GM18951 (cell line): ENCODE measurements around the gene TMEM108.

ENCODE experiments used
- POLR2A ChIP-seq: IDR thresholded peaks from 4 replicates; pipeline ENCODE4 v1.6.1; 2011; ENCODE audit warnings: mild to moderate bottlenecking; ENCODE audit not compliant: insufficient read length, insufficient read depth; ENCODE audit errors: extremely low read depth
- in situ Hi-C: fragments of 300-500 bp; cut with MboI; formaldehyde crosslinking; loops from one replicate; pipeline ENCODE4 v1.12.0; 2022; ENCODE audit warnings: low sequenced_read_pairs, mixed read lengths, inconsistent platforms; ENCODE audit not compliant: unreplicated experiment

TMEM108 gene

GRCh38 chr3:133404920-133405319, 366.7 kb downstream of the TMEM108 start:
- in situ Hi-C loops: loop anchor here (10.0 kb wide), 1 partner anchor 670 kb away; no protein-coding TSS in a partner anchor
- no peak for TF ChIP-seq POLR2A

- no peak for TF ChIP-seq POLR2A
These were observed 370.2 kb downstream of the TMEM108 start for GRCh38 chr3:133408366-133408765.

GRCh38 chr3:133408961-133409360, 370.8 kb downstream of the TMEM108 start:
- no peak for TF ChIP-seq POLR2A
- in situ Hi-C loops: loop anchor here (10.0 kb wide), 1 partner anchor 674 kb away; no protein-coding TSS in a partner anchor

More at GRCh38 chr3:133408366-133408765, 370.2 kb downstream of the TMEM108 start:
- in situ Hi-C loops: loop anchor here (10.0 kb wide), 1 partner anchor 674 kb away; no protein-coding TSS in a partner anchor

GRCh38 chr3:133410191-133410892, 372.2 kb downstream of the TMEM108 start:
- no peak for TF ChIP-seq POLR2A
- in situ Hi-C loops: no loop called here

GRCh38 chr3:133412183-133413132, 374.3 kb downstream of the TMEM108 start:
- TF ChIP-seq POLR2A: no peak
- in situ Hi-C loops: no loop called here

- TF ChIP-seq POLR2A: no peak
- in situ Hi-C loops: no loop called here
These were observed 375.2 kb downstream of the TMEM108 start for GRCh38 chr3:133413161-133414020.

- in situ Hi-C loops: no loop called here
- no peak for TF ChIP-seq POLR2A
These were observed 375.8 kb downstream of the TMEM108 start for GRCh38 chr3:133414021-133414392.

GRCh38 chr3:133418361-133418760, 380.2 kb downstream of the TMEM108 start:
- in situ Hi-C loops: no loop called here
- TF ChIP-seq POLR2A: no peak

GRCh38 chr3:133419151-133419909, 381.1 kb downstream of the TMEM108 start:
- TF ChIP-seq POLR2A: no peak
- in situ Hi-C loops: no loop called here

- in situ Hi-C loops: no loop called here
- peak; percentile 35 for TF ChIP-seq POLR2A
These were observed 387.0 kb downstream of the TMEM108 start for GRCh38 chr3:133424937-133425869.

- TF ChIP-seq POLR2A: no peak
- in situ Hi-C loops: no loop called here
These were observed 387.7 kb downstream of the TMEM108 start for GRCh38 chr3:133425898-133426297.
